Head of caudate nucleus (tissue), 42 donors: Measurements from ENCODE around the gene SSH2.
"Not testable (repeated sequence)": the region's sequence is repeated elsewhere in the genome, so short reads cannot be mapped to it uniquely, and the experiment has no call there.

ENCODE experiments used
- DNase-seq, 42 donors: peaks; one replicate each; pipeline versions ENCODE4 v3.0.0 to v3.0.0-alpha.2; 2020 to 2021; ENCODE audit warnings: mixed read lengths in 7 of 42
- intact Hi-C: fragments of 100-400 bp; cut with DNase I; formaldehyde crosslinking; loops from one replicate; pipeline ENCODE4 v1.15.0; 2022

The SSH2 gene

DNA sequence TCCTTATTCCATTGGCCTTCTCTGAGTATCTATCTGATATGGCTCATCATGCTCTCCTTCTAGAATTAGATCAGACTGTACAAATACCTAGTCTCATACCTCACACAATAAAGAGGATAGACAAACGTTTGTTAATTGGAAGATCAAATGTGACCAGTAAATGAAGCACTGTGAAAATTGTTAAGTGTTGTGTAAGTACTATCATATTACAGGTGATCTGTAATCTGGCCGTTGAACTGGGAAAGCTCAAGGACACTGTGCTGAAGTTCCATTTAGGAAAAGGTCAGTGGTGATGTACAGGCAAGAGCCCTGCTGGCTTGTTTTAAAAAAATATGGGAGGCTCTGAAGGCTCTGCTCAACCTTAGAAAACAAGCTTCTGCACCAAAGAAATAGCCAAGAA is 268.8 kb downstream of the SSH2 start:
- no peak for DNase-seq
- intact Hi-C loops, result no loop called here

GRCh38 chr17:29659155-29659554 is 270.9 kb downstream of the SSH2 start:
- intact Hi-C loops, result no loop called here
- DNase-seq, result no peak

GRCh38 chr17:29655323-29655722 is 274.7 kb downstream of the SSH2 start:
- intact Hi-C loops, result no loop called here

GRCh38 chr17:29653995-29654714 is 275.9 kb downstream of the SSH2 start:
- no peak for DNase-seq
- intact Hi-C loops, result no loop called here

More at GRCh38 chr17:29655323-29655722, 274.7 kb downstream of the SSH2 start:
- DNase-seq, result no peak

- no peak for DNase-seq
Measured at GRCh38 chr17:29652976-29653375, 277.1 kb downstream of the SSH2 start.

DNA sequence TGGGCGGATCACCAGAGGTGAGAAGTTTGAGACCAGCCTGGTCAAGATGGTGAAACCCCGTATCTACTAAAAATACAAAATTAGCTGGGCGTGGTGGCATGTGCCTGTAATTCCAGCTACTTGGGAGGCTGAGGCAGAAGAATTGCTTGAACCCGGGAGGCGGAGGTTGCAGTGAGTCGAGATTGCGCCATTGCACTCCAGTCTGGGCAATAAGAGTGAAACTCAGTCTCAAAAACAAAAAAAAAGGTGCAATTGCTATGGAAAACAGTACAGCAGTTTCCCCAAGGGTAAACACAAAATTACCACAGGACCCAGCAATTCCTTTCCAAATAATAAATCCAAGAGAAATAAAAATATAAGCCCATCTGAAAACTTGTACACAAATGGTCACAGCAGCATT is 278.1 kb downstream of the SSH2 start:
- intact Hi-C loops, result not testable (repeated sequence)
- DNase-seq, result peak in 1 of 42 donors; percentile 21

More at GRCh38 chr17:29652976-29653375, 277.1 kb downstream of the SSH2 start:
- intact Hi-C loops, result no loop called here

- DNase-seq, result no peak
- intact Hi-C loops, result no loop called here
Measured at GRCh38 chr17:29650396-29650795, 279.6 kb downstream of the SSH2 start.

- intact Hi-C loops, result no loop called here
Measured at GRCh38 chr17:29649359-29649758, 280.7 kb downstream of the SSH2 start.

DNA sequence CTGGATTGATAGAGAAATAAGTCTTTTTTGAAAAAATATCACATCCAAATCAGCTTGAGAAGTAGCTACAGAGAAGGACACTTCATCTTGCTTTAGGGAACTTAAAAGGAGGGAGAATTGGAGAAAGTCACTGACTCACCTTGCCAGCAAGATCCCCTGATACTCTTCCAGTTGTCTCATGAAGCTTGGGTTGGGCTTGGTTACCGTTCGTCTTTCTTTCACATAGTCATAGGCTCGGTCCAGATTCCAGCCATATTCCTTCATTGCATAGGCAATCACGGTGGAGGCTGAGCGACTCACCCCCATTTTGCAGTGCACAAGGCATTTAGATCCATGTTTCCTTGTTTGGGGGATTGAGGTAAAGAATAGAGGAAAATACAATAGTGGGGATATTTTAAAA is 282.0 kb downstream of the SSH2 start:
- DNase-seq, result no peak
- intact Hi-C loops, result no loop called here

More at GRCh38 chr17:29649359-29649758, 280.7 kb downstream of the SSH2 start:
- DNase-seq, result no peak

- peak in 7 of 42 donors; percentile 14 to 71 (median 35) for DNase-seq
- intact Hi-C loops, result no loop called here
Measured at GRCh38 chr17:29645515-29646051, 284.4 kb downstream of the SSH2 start.

DNA sequence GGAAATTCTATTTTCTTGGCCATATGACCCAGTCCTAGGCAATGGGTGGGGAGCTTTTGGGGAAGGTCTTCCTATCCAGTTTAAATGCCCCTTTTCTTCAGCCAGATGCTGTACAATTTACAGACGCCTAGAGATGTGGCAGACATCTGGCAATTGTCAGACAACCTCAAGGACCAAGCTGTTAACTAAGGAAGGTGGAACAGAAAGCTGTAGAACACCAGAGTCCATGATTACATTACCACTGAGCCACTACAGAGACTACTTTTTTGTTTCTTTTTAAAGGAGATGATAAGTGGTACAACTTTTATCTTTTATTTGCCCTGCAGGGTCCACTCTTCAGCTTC is 286.2 kb downstream of the SSH2 start:
- intact Hi-C loops, result loop anchor here (5.0 kb wide), 1 partner anchor 134 kb away; no protein-coding TSS in a partner anchor
- no peak for DNase-seq

- DNase-seq, result no peak
- intact Hi-C loops, result loop anchor here (5.0 kb wide), 1 partner anchor 135 kb away; no protein-coding TSS in a partner anchor
Measured at GRCh38 chr17:29642171-29642611, 287.8 kb downstream of the SSH2 start.

DNA sequence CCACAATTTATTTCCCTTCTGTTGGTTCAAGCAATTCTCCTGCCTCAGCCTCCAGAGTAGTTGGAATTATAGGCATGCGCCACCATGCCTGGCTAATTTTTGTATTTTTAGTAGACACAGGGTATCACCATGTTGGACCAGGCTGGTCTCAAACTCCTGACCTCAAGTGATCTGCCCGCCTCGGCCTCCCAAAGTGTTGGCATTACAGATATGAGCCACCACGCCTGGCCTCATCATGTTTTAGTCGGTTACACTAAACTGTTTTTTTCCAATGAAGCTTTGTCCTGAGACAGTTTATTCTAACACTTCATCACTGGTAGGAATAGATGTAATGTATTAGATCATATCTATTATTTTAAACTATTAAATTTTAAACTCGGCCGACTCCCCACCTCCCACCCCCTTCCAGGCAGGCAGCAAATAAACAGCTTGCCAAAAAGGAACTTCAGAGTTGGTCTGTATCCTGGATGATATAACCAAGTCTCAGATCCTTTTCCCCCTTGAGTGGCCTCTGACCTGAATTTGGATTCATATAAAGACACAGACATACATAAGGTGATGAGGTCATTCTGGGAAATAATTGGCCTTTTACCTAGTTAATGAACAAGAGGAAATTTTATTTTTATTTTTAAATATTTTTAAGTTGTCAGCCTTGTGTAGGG is 288.9 kb downstream of the SSH2 start:
- DNase-seq, result no peak
- intact Hi-C loops, result loop anchor here (5.0 kb wide), 1 partner anchor 136 kb away; no protein-coding TSS in a partner anchor

- DNase-seq, result no peak
- intact Hi-C loops, result loop anchor here (5.0 kb wide), 1 partner anchor 137 kb away; no protein-coding TSS in a partner anchor
Measured at GRCh38 chr17:29640413-29640812, 289.6 kb downstream of the SSH2 start.

GRCh38 chr17:29633886-29634285 is 296.1 kb downstream of the SSH2 start:
- intact Hi-C loops, result no loop called here
- peak in 1 of 42 donors; percentile 50 for DNase-seq

- DNase-seq, result no peak
- intact Hi-C loops, result no loop called here
Measured at GRCh38 chr17:29630630-29631193, 299.3 kb downstream of the SSH2 start.

- intact Hi-C loops, result loop anchor here (5.0 kb wide), 1 partner anchor 132 kb away; no protein-coding TSS in a partner anchor
- no peak for DNase-seq
Measured at GRCh38 chr17:29629839-29630238, 300.2 kb downstream of the SSH2 start.

- DNase-seq, result peak in 1 of 42 donors; percentile 4
- intact Hi-C loops, result loop anchor here (5.0 kb wide), 1 partner anchor 134 kb away; no protein-coding TSS in a partner anchor
Measured at GRCh38 chr17:29628644-29629043, 301.4 kb downstream of the SSH2 start.

- intact Hi-C loops, result loop anchor here (5.0 kb wide), 1 partner anchor 134 kb away; no protein-coding TSS in a partner anchor
- DNase-seq, result no peak
Measured at GRCh38 chr17:29627951-29628350, 302.1 kb downstream of the SSH2 start.
